H9 (cell line): ENCODE results near the gene DARS1. TPM values are rescaled to one million over a fixed set of nuclear protein-coding genes. Genes with fewer than 3 reads are reported as not detected.

Source experiments
- DNase-seq: peaks from one replicate; pipeline ENCODE4 v3.0.0-alpha.2; 2017
- H2AFZ ChIP-seq: one replicate; pipeline ENCODE4 v1.6.1; 2013; ENCODE audit warnings: mild to moderate bottlenecking, low read length, control low read depth, moderate library complexity
- H2AK5ac ChIP-seq: 2 replicates; pipeline ENCODE4 v1.6.1; 2013; ENCODE audit warnings: low read length, control low read depth, mixed read lengths; ENCODE audit not compliant: insufficient read length
- H2BK120ac ChIP-seq: one replicate; pipeline ENCODE4 v1.6.1; 2013; ENCODE audit warnings: low read depth, mild to moderate bottlenecking, low read length, control low read depth, inconsistent platforms; ENCODE audit not compliant: poor library complexity, severe bottlenecking
- H2BK12ac ChIP-seq: 2 replicates; pipeline ENCODE4 v1.6.1; 2013; ENCODE audit warnings: low read length, control low read depth, mixed read lengths, low read depth; ENCODE audit not compliant: insufficient read length
- H2BK15ac ChIP-seq: 2 replicates; pipeline ENCODE4 v1.6.1; 2013; ENCODE audit warnings: low read depth, low read length, control low read depth
- H2BK20ac ChIP-seq: one replicate; pipeline ENCODE4 v1.6.1; 2013; ENCODE audit warnings: low read depth, mild to moderate bottlenecking, low read length, control low read depth, inconsistent platforms; ENCODE audit not compliant: poor library complexity, severe bottlenecking
- H2BK5ac ChIP-seq: 2 replicates; pipeline ENCODE4 v1.6.1; 2013; ENCODE audit warnings: low read length, control low read depth, mixed read lengths; ENCODE audit not compliant: insufficient read length
- H3K14ac ChIP-seq: 2 replicates; pipeline ENCODE4 v1.6.1; 2013; ENCODE audit warnings: low read length, control low read depth; ENCODE audit not compliant: insufficient read depth
- H3K18ac ChIP-seq: 2 replicates; pipeline ENCODE4 v1.6.1; 2013; ENCODE audit warnings: low read depth, mild to moderate bottlenecking, mixed read lengths, low read length, control low read depth; ENCODE audit not compliant: insufficient read length
- H3K23ac ChIP-seq: 2 replicates; pipeline ENCODE4 v1.6.1; 2013; ENCODE audit warnings: low read length, control low read depth, mixed read lengths, low read depth; ENCODE audit not compliant: insufficient read length
- H3K23me2 ChIP-seq: 2 replicates; pipeline ENCODE4 v1.6.1; 2013; ENCODE audit warnings: low read depth, mild to moderate bottlenecking, mixed read lengths, low read length, control low read depth; ENCODE audit not compliant: insufficient read length, poor library complexity, severe bottlenecking
- H3K27ac ChIP-seq: 2 replicates; pipeline ENCODE4 v1.5.1; 2013; ENCODE audit warnings: low read length, control low read depth, mixed read lengths, low read depth; ENCODE audit not compliant: insufficient read length
- H3K27me3 ChIP-seq: 2 replicates; pipeline ENCODE4 v1.6.1; 2013; ENCODE audit warnings: low read length, control low read depth, inconsistent platforms; ENCODE audit not compliant: insufficient read depth
- H3K4ac ChIP-seq: 2 replicates; pipeline ENCODE4 v1.6.1; 2013; ENCODE audit warnings: low read depth, mild to moderate bottlenecking, control low read depth, inconsistent platforms, low read length, moderate library complexity
- H3K4me1 ChIP-seq: 2 replicates; pipeline ENCODE4 v1.6.1; 2013; ENCODE audit warnings: low read length, control low read depth, inconsistent platforms; ENCODE audit not compliant: insufficient read depth
- H3K4me2 ChIP-seq: 2 replicates; pipeline ENCODE4 v1.6.1; 2013; ENCODE audit warnings: low read length, control low read depth, mixed read lengths; ENCODE audit not compliant: insufficient read length, insufficient read depth
- H3K56ac ChIP-seq: 2 replicates; pipeline ENCODE4 v1.6.1; 2013; ENCODE audit warnings: low read depth, mild to moderate bottlenecking, mixed read lengths, low read length, control low read depth; ENCODE audit not compliant: insufficient read length
- H3K79me1 ChIP-seq: 2 replicates; pipeline ENCODE4 v1.6.1; 2013; ENCODE audit warnings: low read depth, mild to moderate bottlenecking, moderate library complexity, low read length, control low read depth, inconsistent platforms; ENCODE audit not compliant: insufficient read depth, poor library complexity, severe bottlenecking
- H3K79me2 ChIP-seq: 2 replicates; pipeline ENCODE4 v1.6.1; 2013; ENCODE audit warnings: low read length, control low read depth, inconsistent platforms; ENCODE audit not compliant: insufficient read depth
- H3K9ac ChIP-seq: 2 replicates; pipeline ENCODE4 v1.6.1; 2013; ENCODE audit warnings: low read length, control low read depth, mixed read lengths; ENCODE audit not compliant: insufficient read length; ENCODE audit errors: extremely low read depth
- H3K9me3 ChIP-seq: one replicate; pipeline ENCODE4 v1.6.1; 2013; ENCODE audit warnings: low read depth, low read length, inconsistent platforms; ENCODE audit not compliant: control insufficient read depth
- H3T11ph ChIP-seq: one replicate; pipeline ENCODE4 v1.6.1; 2013; ENCODE audit warnings: mild to moderate bottlenecking, low read length, control low read depth, inconsistent platforms
- H4K20me1 ChIP-seq: one replicate; pipeline ENCODE4 v1.6.1; 2013; ENCODE audit not compliant: control insufficient read depth, insufficient read length, insufficient read depth
- H4K5ac ChIP-seq: 2 replicates; pipeline ENCODE4 v1.6.1; 2013; ENCODE audit warnings: low read depth, mild to moderate bottlenecking, mixed read lengths, low read length, control low read depth; ENCODE audit not compliant: insufficient read length
- H4K8ac ChIP-seq: replicated peaks from 2 replicates; pipeline ENCODE4 v1.6.1; 2013; ENCODE audit warnings: low read length, control low read depth, mixed read lengths, low read depth; ENCODE audit not compliant: insufficient read length
- H4K91ac ChIP-seq: 2 replicates; pipeline ENCODE4 v1.6.1; 2013; ENCODE audit warnings: low read depth, mild to moderate bottlenecking, moderate library complexity, mixed read lengths, low read length, control low read depth; ENCODE audit not compliant: insufficient read length
- H3K27ac Mint-ChIP-seq, 3 experiments: 2 replicates in 2 of 3; 3 replicates in 1 of 3; pipeline ENCODE4 v1.8.0; 2020 to 2021; ENCODE audit warnings: mixed read lengths in 3 of 3, mild to moderate bottlenecking in 1 of 3, moderate library complexity in 1 of 3
- H3K27me3 Mint-ChIP-seq: 2 replicates; pipeline ENCODE4 v1.8.0; 2021; ENCODE audit warnings: low read depth, mild to moderate bottlenecking, moderate library complexity, mixed read lengths
- H3K36me3 Mint-ChIP-seq, 3 experiments: 2 replicates in 2 of 3; 3 replicates in 1 of 3; pipeline ENCODE4 v1.8.0; 2020 to 2021; ENCODE audit warnings: low read depth in 3 of 3, mixed read lengths in 3 of 3; ENCODE audit not compliant: insufficient read depth in 1 of 3
- H3K4me1 Mint-ChIP-seq, 2 experiments: 2 replicates each; pipeline ENCODE4 v1.8.0; 2020; ENCODE audit warnings: mixed read lengths in 2 of 2
- H3K4me3 Mint-ChIP-seq, 2 experiments: 2 replicates in 1 of 2; 3 replicates in 1 of 2; pipeline ENCODE4 v1.8.0; 2020 to 2021; ENCODE audit warnings: mild to moderate bottlenecking in 2 of 2, mixed read lengths in 2 of 2, moderate library complexity in 1 of 2
- H3K9me3 Mint-ChIP-seq, 2 experiments: 2 replicates in 1 of 2; 3 replicates in 1 of 2; pipeline ENCODE4 v1.8.0; 2020; ENCODE audit warnings: mild to moderate bottlenecking in 2 of 2, mixed read lengths in 2 of 2, moderate library complexity in 1 of 2
- CTCF ChIP-seq: fragments of 200-600 bp; sonication (generic); conservative IDR thresholded peaks from 3 replicates; pipeline ENCODE4 v1.8.0; 2021; ENCODE audit warnings: antibody characterized with exemption, mild to moderate bottlenecking
- WGBS: extraction: QIAGEN DNeasy Blood & Tissue Kit; methylation state at CpG from one replicate; pipeline ENCODE4 v1.1.7; 2013; ENCODE audit warnings: missing lambda C conversion rate, low lambda C conversion rate, mixed read lengths; ENCODE audit not compliant: insufficient read length; ENCODE audit errors: extremely low coverage; 5-methylcytosine and 5-hydroxymethylcytosine counted together
- total RNA-seq: library from RNA; stranded (reverse); gene quantifications from 2 replicates; pipeline ENCODE4 v1.2.1, GENCODE V29; 2021

DARS1 gene
- total RNA-seq, 1 experiment from 2014 or later = 117 TPM

DNA sequence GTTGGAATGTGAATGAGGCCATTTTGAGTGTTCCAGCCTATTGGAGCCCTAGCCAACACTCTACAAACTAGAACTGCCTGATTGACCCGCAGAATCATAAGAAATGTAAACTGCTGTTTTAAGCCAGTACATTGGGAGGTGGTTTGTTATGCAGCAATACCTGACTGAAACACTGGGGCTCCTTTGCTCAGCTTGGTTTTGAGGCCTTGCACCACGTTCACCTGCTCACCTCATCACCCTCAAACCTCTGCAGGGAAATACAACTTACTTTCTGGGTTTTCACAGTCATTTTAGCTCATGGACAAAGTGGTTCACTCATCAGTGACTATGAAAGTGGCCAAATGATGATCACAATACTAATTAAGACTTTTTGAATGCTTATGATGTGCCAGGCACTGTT is 10.9 kb upstream of the DARS1 start:
- no peaks in the 10 kb centered on the region for H3K23me2 ChIP-seq
- no peak overlapping the region for H3K4me2 ChIP-seq
- H4K91ac ChIP-seq = no peak overlapping the region
- no peak overlapping the region for H2BK120ac ChIP-seq
- Mint-ChIP-seq H3K4me3 (no peak overlapping the region), H3K27ac (no peak overlapping the region), H3K4me1 (peaks cover 13 to 14% of the 10 kb centered on the region in 2 experiments), H3K27me3 (no peaks in the 10 kb centered on the region; the same call in 1 of the 2 replicates), H3K9me3 (no peaks in the 10 kb centered on the region), H3K36me3 (no peaks in the 10 kb centered on the region)
- no peak for TF ChIP-seq CTCF
- no CpG with 5 or more reads among the region's 2 CpGs for WGBS
- H2BK5ac ChIP-seq = no peak overlapping the region
- no peak overlapping the region for H2BK15ac ChIP-seq
- H2AK5ac ChIP-seq = no peak overlapping the region
- DNase-seq = no peak
- no peak overlapping the region for H3T11ph ChIP-seq
- no peaks in the 10 kb centered on the region for H3K9me3 ChIP-seq
- H2BK20ac ChIP-seq = no peak overlapping the region
- no peaks in the 10 kb centered on the region; the same call in 1 of the 2 replicates for H3K4me1 ChIP-seq
- H2BK12ac ChIP-seq = no peak overlapping the region
- H3K9ac ChIP-seq = no peak overlapping the region
- no peak overlapping the region for H2AFZ ChIP-seq
- no peak overlapping the region for H3K27ac ChIP-seq
- no peaks in the 10 kb centered on the region for H3K79me1 ChIP-seq
- H3K56ac ChIP-seq = no peak overlapping the region
- H4K5ac ChIP-seq = no peak overlapping the region
- H3K4ac ChIP-seq = no peak overlapping the region
- H3K23ac ChIP-seq = no peak overlapping the region
- H4K8ac ChIP-seq = no peak overlapping the region
- H4K20me1 ChIP-seq = no peaks in the 10 kb centered on the region
- no peaks in the 10 kb centered on the region for H3K27me3 ChIP-seq
- no peak overlapping the region for H3K14ac ChIP-seq
- no peak overlapping the region for H3K18ac ChIP-seq
- no peaks in the 10 kb centered on the region for H3K79me2 ChIP-seq
